Sigmoid colon (tissue), 7 donors: ENCODE data around the gene P2RY14. TPM values are rescaled to one million over a fixed set of nuclear protein-coding genes. Genes with fewer than 3 reads are reported as not detected.
"Not testable (repeated sequence)": the region's sequence is repeated elsewhere in the genome, so short reads cannot be mapped to it uniquely, and the experiment has no call there.

Source experiments
- DNase-seq: peaks from one replicate; pipeline ENCODE4 v3.0.0-alpha.2; 2019
- H3K27ac ChIP-seq, 4 donors: fragments of 200-600 bp; sonication (generic); one replicate each; pipeline ENCODE4 v1.5.1; 2016 to 2019; ENCODE audit warnings: mild to moderate bottlenecking in 1 of 4
- H3K27me3 ChIP-seq, 3 donors: fragments of 200-600 bp; sonication (generic); one replicate each; pipeline ENCODE4 v1.5.1; 2019; ENCODE audit warnings: mild to moderate bottlenecking in 1 of 3
- H3K36me3 ChIP-seq, 4 donors: fragments of 200-600 bp; sonication (generic); one replicate each; pipeline ENCODE4 v1.5.1; 2016 to 2019
- H3K4me1 ChIP-seq, 4 donors: fragments of 200-600 bp; sonication (generic); one replicate each; pipeline ENCODE4 v1.5.1; 2017 to 2019
- H3K4me3 ChIP-seq, 4 donors: fragments of 200-600 bp; sonication (generic); one replicate each; pipeline ENCODE4 v1.5.1; 2017 to 2019; ENCODE audit warnings: mild to moderate bottlenecking in 2 of 4, moderate library complexity in 1 of 4
- H3K9me3 ChIP-seq, 4 donors: fragments of 200-600 bp in 3 of 4; sonication (generic) in 3 of 4; one replicate each; pipeline versions ENCODE4 v1.5.1 to v1.6.1; 2013 to 2019
- EP300 ChIP-seq, 4 donors: sonication (generic); formaldehyde crosslinking; IDR thresholded peaks; one replicate each; pipeline ENCODE4 v1.6.1; 2017; ENCODE audit warnings: antibody characterized with exemption in 4 of 4
- POLR2A ChIP-seq, 2 donors: fragments of 450-650 bp; IDR thresholded peaks; one replicate each; pipeline ENCODE4 v1.6.1; 2016; ENCODE audit warnings: antibody characterized with exemption in 2 of 2, mild to moderate bottlenecking in 2 of 2, moderate library complexity in 2 of 2
- POLR2AphosphoS5 ChIP-seq, 4 donors: sonication (generic); formaldehyde crosslinking; IDR thresholded peaks; one replicate each; pipeline ENCODE4 v1.6.1; 2017; ENCODE audit warnings: antibody characterized with exemption in 4 of 4
- WGBS, 2 donors: extraction: QIAGEN DNeasy Blood & Tissue Kit; methylation state at CpG; one replicate each; pipeline ENCODE4 v1.1.7; 2013; 5-methylcytosine and 5-hydroxymethylcytosine counted together
- intact Hi-C: fragments of 100-400 bp; cut with DNase I; formaldehyde crosslinking; loops from one replicate; pipeline ENCODE4 v1.15.1; 2023
- polyA plus RNA-seq, 3 donors: library from polyadenylated mRNA; stranded (reverse); fragments of 200-250 nt; gene quantifications; one replicate each; pipeline ENCODE4 v1.2.3, GENCODE V29; 2013
- total RNA-seq, 4 donors: library from RNA; depleted of rRNA; stranded (reverse); fragments of >200 nt; gene quantifications; one replicate each; pipeline ENCODE4 v1.1.0, GENCODE V29; 2016
- TF ChIP-seq, protein P1 (sequence below), 4 experiments: fragments of 450-650 bp in 3 of 4; fragments of 200-600 bp in 1 of 4; IDR thresholded peaks; one replicate each; pipeline ENCODE4 v1.5.1; 2016 to 2019; ENCODE audit warnings: antibody characterized with exemption in 4 of 4, mild to moderate bottlenecking in 3 of 4, moderate library complexity in 2 of 4
- donor health status: healthy with polysubstance abuse.
- donor health status: Bipolar disorder and iron deficiency.
- donor health status: healthy.

P2RY14 gene
- total and polyA plus RNA-seq, 7 donors = 2.5 to 26.7 (median 6.5) TPM

GRCh38 chr3:151248772-151249337, 29.5 kb downstream of the P2RY14 start:
- Histone ChIP-seq H3K36me3 (no peaks in the 10 kb centered on the region), H3K27me3 (no peaks in the 10 kb centered on the region), H3K4me3 (peak overlapping the region in 1 of 4 donors; percentile 4), H3K9me3 (no peaks in the 10 kb centered on the region), H3K27ac (peak overlapping the region in 3 of 4 donors; percentile 2 to 51 (median 37)), H3K4me1 (peaks cover 0 to 24% (median 6%) of the 10 kb centered on the region in 4 donors)
- DNase-seq = no peak
- no peak for TF ChIP-seq POLR2AphosphoS5 (IDR thresholded peaks at IDR 0.05)
- TF ChIP-seq, protein P1, sequence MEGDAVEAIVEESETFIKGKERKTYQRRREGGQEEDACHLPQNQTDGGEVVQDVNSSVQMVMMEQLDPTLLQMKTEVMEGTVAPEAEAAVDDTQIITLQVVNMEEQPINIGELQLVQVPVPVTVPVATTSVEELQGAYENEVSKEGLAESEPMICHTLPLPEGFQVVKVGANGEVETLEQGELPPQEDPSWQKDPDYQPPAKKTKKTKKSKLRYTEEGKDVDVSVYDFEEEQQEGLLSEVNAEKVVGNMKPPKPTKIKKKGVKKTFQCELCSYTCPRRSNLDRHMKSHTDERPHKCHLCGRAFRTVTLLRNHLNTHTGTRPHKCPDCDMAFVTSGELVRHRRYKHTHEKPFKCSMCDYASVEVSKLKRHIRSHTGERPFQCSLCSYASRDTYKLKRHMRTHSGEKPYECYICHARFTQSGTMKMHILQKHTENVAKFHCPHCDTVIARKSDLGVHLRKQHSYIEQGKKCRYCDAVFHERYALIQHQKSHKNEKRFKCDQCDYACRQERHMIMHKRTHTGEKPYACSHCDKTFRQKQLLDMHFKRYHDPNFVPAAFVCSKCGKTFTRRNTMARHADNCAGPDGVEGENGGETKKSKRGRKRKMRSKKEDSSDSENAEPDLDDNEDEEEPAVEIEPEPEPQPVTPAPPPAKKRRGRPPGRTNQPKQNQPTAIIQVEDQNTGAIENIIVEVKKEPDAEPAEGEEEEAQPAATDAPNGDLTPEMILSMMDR (IDR thresholded peaks at IDR 0.05) = no peak
- TF ChIP-seq POLR2A (IDR thresholded peaks at IDR 0.05) = no peak
- intact Hi-C loops = no loop called here
- WGBS, 2 donors = 45 to 60% methylated on average over 3 of the region's 3 CpGs

- H3K27ac ChIP-seq, H3K9me3 ChIP-seq, H3K27me3 ChIP-seq, H3K36me3 ChIP-seq, H3K4me1 ChIP-seq, DNase-seq, H3K4me3 ChIP-seq, intact Hi-C loops: not testable (repeated sequence)
- WGBS, 2 donors = 70 to 82% methylated on average over 18 of the region's 18 CpGs
These were observed 36.3 kb downstream of the P2RY14 start for GRCh38 chr3:151242006-151242405.

GRCh38 chr3:151236736-151237135, 41.6 kb downstream of the P2RY14 start:
- Histone ChIP-seq H3K27ac (peak overlapping the region in 2 of 4 donors; percentile 53 to 61), H3K4me3 (no peak overlapping the region), H3K36me3 (no peaks in the 10 kb centered on the region), H3K4me1 (peaks cover 0 to 41% (median 21%) of the 10 kb centered on the region in 4 donors), H3K27me3 (no peaks in the 10 kb centered on the region), H3K9me3 (no peaks in the 10 kb centered on the region)
- DNase-seq = no peak
- intact Hi-C loops = no loop called here
- TF ChIP-seq, protein P1 (IDR thresholded peaks at IDR 0.05) = no peak
- no peak for TF ChIP-seq POLR2A (IDR thresholded peaks at IDR 0.05)
- no peak for TF ChIP-seq POLR2AphosphoS5 (IDR thresholded peaks at IDR 0.05)
- no peak for TF ChIP-seq EP300 (IDR thresholded peaks at IDR 0.05)
- WGBS, 2 donors = 87 to 91% methylated on average over 7 of the region's 7 CpGs

DNA sequence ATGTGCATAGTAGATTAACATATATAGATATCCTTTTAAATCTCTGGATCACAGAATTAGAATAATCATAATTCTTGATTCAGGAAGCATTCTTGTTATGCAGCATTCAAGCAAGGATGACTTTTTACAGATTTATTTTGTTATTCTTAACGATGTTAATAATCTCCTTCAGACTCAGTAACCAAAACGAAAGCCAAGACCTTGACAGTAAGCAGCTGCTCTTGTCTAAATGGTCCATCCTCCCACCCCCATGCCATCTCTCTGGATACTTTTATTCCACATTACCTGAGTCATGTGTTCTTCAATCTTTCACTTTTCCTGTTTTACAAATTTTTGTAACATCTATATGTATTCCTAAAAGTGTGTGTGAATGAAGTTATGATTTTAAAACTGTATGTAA, 42.0 kb downstream of the P2RY14 start:
- Histone ChIP-seq H3K4me3 (no peak overlapping the region), H3K4me1 (peaks cover 0 to 41% (median 21%) of the 10 kb centered on the region in 4 donors), H3K27me3 (no peaks in the 10 kb centered on the region), H3K27ac (peak overlapping the region in 2 of 4 donors; percentile 53 to 61), H3K36me3 (no peaks in the 10 kb centered on the region), H3K9me3 (no peaks in the 10 kb centered on the region)
- TF ChIP-seq, protein P1 (IDR thresholded peaks at IDR 0.05) = no peak
- TF ChIP-seq POLR2AphosphoS5 (IDR thresholded peaks at IDR 0.05) = peak; percentile 54 to 85 (median 66)
- no peak for TF ChIP-seq POLR2A (IDR thresholded peaks at IDR 0.05)
- peak in 1 of 4 donors; percentile 50 for TF ChIP-seq EP300 (IDR thresholded peaks at IDR 0.05)
- 72 to 74% methylated on average over 2 of the region's 2 CpGs for WGBS, 2 donors
- intact Hi-C loops = no loop called here
- no peak for DNase-seq

DNA sequence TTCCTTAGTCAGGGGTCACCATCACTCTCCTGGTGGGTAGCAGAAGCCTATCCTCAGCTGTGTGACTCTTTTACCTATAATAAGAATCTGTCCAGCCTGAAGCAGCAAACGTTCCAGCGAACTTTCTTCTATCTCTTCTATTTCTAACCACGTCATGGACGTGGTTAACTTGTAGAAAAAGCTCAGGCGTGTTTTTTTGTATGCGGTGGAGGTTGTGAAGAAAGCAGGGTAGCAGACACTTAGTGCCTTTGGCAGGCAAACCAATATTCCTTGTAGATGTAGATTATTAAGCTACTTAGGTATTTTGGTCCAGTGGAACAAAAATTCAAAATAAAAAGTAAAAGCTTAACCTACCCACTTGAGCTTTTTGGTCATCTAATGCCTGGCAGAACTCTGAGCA, 43.5 kb downstream of the P2RY14 start:
- no peak for TF ChIP-seq POLR2A (IDR thresholded peaks at IDR 0.05)
- TF ChIP-seq, protein P1 (IDR thresholded peaks at IDR 0.05) = no peak
- no peak for TF ChIP-seq POLR2AphosphoS5 (IDR thresholded peaks at IDR 0.05)
- TF ChIP-seq EP300 (IDR thresholded peaks at IDR 0.05) = no peak
- no peak for DNase-seq
- Histone ChIP-seq H3K27ac (peak overlapping the region in 3 of 4 donors; percentile 50 to 61 (median 53)), H3K36me3 (no peaks in the 10 kb centered on the region), H3K27me3 (no peaks in the 10 kb centered on the region), H3K9me3 (no peaks in the 10 kb centered on the region), H3K4me3 (no peak overlapping the region), H3K4me1 (peaks cover 0 to 41% (median 21%) of the 10 kb centered on the region in 4 donors)
- intact Hi-C loops = loop anchor here (2.0 kb wide), 1 partner anchor 44 kb away; the partner anchor contains the start of gene P2RY14
- 83 to 89% methylated on average over 6 of the region's 6 CpGs for WGBS, 2 donors
